GM12874 (cell line): ENCODE results near the gene SCAP.

ENCODE experiments used
- TF ChIP-seq, protein P1 (sequence below): IDR thresholded peaks from 2 replicates; pipeline ENCODE4 v1.5.1; 2011; ENCODE audit warnings: low read depth, mild to moderate bottlenecking, control low read depth, low read length, moderate library complexity; ENCODE audit not compliant: insufficient read depth

SCAP gene

GRCh38 chr3:47495111-47495510 lies 19.4 kb upstream of the SCAP start:
- TF ChIP-seq, protein P1, sequence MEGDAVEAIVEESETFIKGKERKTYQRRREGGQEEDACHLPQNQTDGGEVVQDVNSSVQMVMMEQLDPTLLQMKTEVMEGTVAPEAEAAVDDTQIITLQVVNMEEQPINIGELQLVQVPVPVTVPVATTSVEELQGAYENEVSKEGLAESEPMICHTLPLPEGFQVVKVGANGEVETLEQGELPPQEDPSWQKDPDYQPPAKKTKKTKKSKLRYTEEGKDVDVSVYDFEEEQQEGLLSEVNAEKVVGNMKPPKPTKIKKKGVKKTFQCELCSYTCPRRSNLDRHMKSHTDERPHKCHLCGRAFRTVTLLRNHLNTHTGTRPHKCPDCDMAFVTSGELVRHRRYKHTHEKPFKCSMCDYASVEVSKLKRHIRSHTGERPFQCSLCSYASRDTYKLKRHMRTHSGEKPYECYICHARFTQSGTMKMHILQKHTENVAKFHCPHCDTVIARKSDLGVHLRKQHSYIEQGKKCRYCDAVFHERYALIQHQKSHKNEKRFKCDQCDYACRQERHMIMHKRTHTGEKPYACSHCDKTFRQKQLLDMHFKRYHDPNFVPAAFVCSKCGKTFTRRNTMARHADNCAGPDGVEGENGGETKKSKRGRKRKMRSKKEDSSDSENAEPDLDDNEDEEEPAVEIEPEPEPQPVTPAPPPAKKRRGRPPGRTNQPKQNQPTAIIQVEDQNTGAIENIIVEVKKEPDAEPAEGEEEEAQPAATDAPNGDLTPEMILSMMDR: no peak

GRCh38 chr3:47491777-47492176 lies 16.0 kb upstream of the SCAP start:
- TF ChIP-seq, protein P1: no peak

- TF ChIP-seq, protein P1: no peak
These were observed 15.4 kb upstream of the SCAP start for GRCh38 chr3:47491186-47491585.

DNA sequence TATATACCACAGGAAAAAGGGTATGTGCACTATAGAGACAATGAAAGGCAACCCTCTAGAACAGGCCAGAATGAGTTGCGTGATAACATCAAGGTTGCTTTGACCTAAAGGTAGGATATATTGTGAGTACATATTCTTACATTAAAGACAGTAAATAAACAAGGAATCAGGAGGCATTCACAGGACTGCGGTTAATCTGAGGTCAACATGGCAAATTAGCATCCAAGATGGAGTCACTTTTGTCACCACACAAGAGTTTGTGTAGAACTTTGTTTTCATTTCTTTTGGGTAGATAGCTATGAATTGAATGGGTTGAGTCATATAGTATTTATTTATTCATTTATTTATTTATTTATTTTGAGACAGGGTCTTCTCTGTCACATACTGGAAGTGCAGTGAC lies 11.5 kb upstream of the SCAP start:
- TF ChIP-seq, protein P1: no peak

GRCh38 chr3:47485812-47486211 lies 10.1 kb upstream of the SCAP start:
- TF ChIP-seq, protein P1: no peak

- TF ChIP-seq, protein P1: no peak
These were observed 6.6 kb upstream of the SCAP start for GRCh38 chr3:47482366-47482765.

GRCh38 chr3:47479826-47480160 lies 4.1 kb upstream of the SCAP start:
- TF ChIP-seq, protein P1: no peak

DNA sequence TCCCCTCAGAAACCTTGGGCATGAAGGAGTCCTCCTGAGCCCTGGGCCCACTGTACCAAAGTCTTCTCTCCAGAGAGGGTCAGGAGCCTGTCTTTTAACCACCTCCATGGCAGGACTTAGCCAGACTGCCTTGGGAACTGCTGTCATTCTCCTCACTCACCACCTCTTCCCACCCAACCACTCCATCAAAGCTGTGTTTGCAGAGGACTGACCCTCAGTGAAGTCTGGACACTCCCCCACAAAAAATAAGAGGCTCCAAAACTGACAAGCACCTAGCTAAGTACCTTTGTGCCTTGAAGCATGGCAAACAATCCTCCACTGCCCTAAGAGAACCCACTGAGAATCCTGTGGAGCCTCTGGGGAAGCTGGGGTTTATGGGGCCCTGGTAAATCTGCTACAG lies 2.3 kb upstream of the SCAP start:
- TF ChIP-seq, protein P1: no peak
